Stimulated activated CD8-positive, alpha-beta memory T cell treated with anti-CD3 and anti-CD28 coated beads, Interleukin-12 subunit alpha, Interleukin-12 subunit beta, amount 100 ng/mL, for 1 hour (primary cell): ENCODE results near the gene TBC1D8.

ENCODE experiments used
- DNase-seq: peaks from one replicate; pipeline ENCODE4 v3.0.0-alpha.2; 2020; ENCODE audit warnings: low read depth

TBC1D8 gene

GRCh38 chr2:101135412-101136296, 15.5 kb downstream of the TBC1D8 start:
- no peak for DNase-seq

GRCh38 chr2:101133492-101134100, 17.6 kb downstream of the TBC1D8 start:
- no peak for DNase-seq

- no peak for DNase-seq
Observed at GRCh38 chr2:101132202-101132601, 19.0 kb downstream of the TBC1D8 start.

- no peak for DNase-seq
Observed at GRCh38 chr2:101130081-101130480, 21.1 kb downstream of the TBC1D8 start.

- no peak for DNase-seq
Observed at GRCh38 chr2:101127319-101128056, 23.7 kb downstream of the TBC1D8 start.

GRCh38 chr2:101125808-101126207, 25.4 kb downstream of the TBC1D8 start:
- DNase-seq: no peak

- DNase-seq: no peak
Observed at GRCh38 chr2:101125374-101125773, 25.8 kb downstream of the TBC1D8 start.

- no peak for DNase-seq
Observed at GRCh38 chr2:101124643-101125366, 26.4 kb downstream of the TBC1D8 start.

- DNase-seq: no peak
Observed at GRCh38 chr2:101123795-101124471, 27.2 kb downstream of the TBC1D8 start.

GRCh38 chr2:101121174-101121573, 30.0 kb downstream of the TBC1D8 start:
- DNase-seq: no peak

- DNase-seq: no peak
Observed at GRCh38 chr2:101120124-101120996, 30.8 kb downstream of the TBC1D8 start.

- no peak for DNase-seq
Observed at GRCh38 chr2:101119431-101119830, 31.8 kb downstream of the TBC1D8 start.

GRCh38 chr2:101116841-101117552, 34.2 kb downstream of the TBC1D8 start:
- DNase-seq: no peak

- no peak for DNase-seq
Observed at GRCh38 chr2:101116348-101116747, 34.8 kb downstream of the TBC1D8 start.

GRCh38 chr2:101115664-101116063, 35.5 kb downstream of the TBC1D8 start:
- DNase-seq: no peak

GRCh38 chr2:101114815-101115214, 36.4 kb downstream of the TBC1D8 start:
- DNase-seq: no peak

- no peak for DNase-seq
Observed at GRCh38 chr2:101114268-101114783, 36.9 kb downstream of the TBC1D8 start.

- no peak for DNase-seq
Observed at GRCh38 chr2:101113441-101114267, 37.5 kb downstream of the TBC1D8 start.

- DNase-seq: no peak
Observed at GRCh38 chr2:101112772-101113157, 38.4 kb downstream of the TBC1D8 start.
